Heart right ventricle (tissue), 16 donors: ENCODE measurements around the gene CYP11A1. TPM values are rescaled to one million over a fixed set of nuclear protein-coding genes. Genes with fewer than 3 reads are reported as not detected.

Experiments
- ATAC-seq, 8 donors: fragments of 200-7000 bp; cut with Tn5 transposase; one replicate each; pipeline ENCODE4 v1.9.1; 2020; ENCODE audit warnings: mild to moderate bottlenecking in 8 of 8, moderate library complexity in 8 of 8, moderate number of reproducible peaks in 1 of 8
- DNase-seq, 2 donors: peaks; one replicate each; pipeline ENCODE4 v3.0.0-alpha.2; 2020
- H3K27ac ChIP-seq, 10 donors: fragments of 200-600 bp; sonication (generic) in 2 of 10; one replicate each; pipeline versions ENCODE4 v1.5.0 to v1.8.0; 2020 to 2022; ENCODE audit warnings: mild to moderate bottlenecking in 3 of 10
- H3K27me3 ChIP-seq, 7 donors: fragments of 200-600 bp; one replicate each; pipeline ENCODE4 v1.8.0; 2021 to 2022; ENCODE audit warnings: mild to moderate bottlenecking in 2 of 7
- H3K36me3 ChIP-seq, 9 donors: fragments of 200-600 bp; sonication (generic) in 1 of 9; one replicate each; pipeline versions ENCODE4 v1.5.0 to v1.8.0; 2020 to 2022; ENCODE audit warnings: mild to moderate bottlenecking in 2 of 9
- H3K4me1 ChIP-seq, 9 donors: fragments of 200-600 bp; sonication (generic) in 1 of 9; one replicate each; pipeline versions ENCODE4 v1.5.0 to v1.8.0; 2020 to 2022; ENCODE audit warnings: mild to moderate bottlenecking in 4 of 9
- H3K4me3 ChIP-seq, 10 donors: fragments of 200-600 bp; sonication (generic) in 2 of 10; one replicate each; pipeline versions ENCODE4 v1.5.0 to v1.8.0; 2020 to 2022; ENCODE audit warnings: mild to moderate bottlenecking in 7 of 10, moderate library complexity in 2 of 10
- H3K9me3 ChIP-seq, 11 donors: fragments of 200-600 bp in 10 of 11; sonication (generic) in 2 of 11; one replicate each; pipeline versions ENCODE4 v1.5.0 to v1.8.0; 2013 to 2022; ENCODE audit warnings: mild to moderate bottlenecking in 2 of 11, control low read depth in 1 of 11, moderate library complexity in 1 of 11
- WGBS, 2 donors: extraction: QIAGEN DNeasy Blood & Tissue Kit; methylation state at CpG; one replicate each; pipeline ENCODE4 v1.1.7; 2013; ENCODE audit warnings: inconsistent platforms in 1 of 2; 5-methylcytosine and 5-hydroxymethylcytosine counted together
- intact Hi-C, 10 donors: fragments of 100-400 bp; cut with DNase I; formaldehyde crosslinking; loops; one replicate each; pipeline versions ENCODE4 v1.11.1 to v1.14.2; 2022
- polyA plus RNA-seq, 2 donors: library from polyadenylated mRNA; stranded (reverse); fragments of 200-250 nt; gene quantifications; one replicate each; pipeline ENCODE4 v1.2.3, GENCODE V29; 2013
- total RNA-seq, 10 donors: library from RNA; stranded (reverse); fragmentation: NEBNext Ultra II Directional in 3 of 10; extraction: Animal tissue kit (Norgen Biotek cat#: 25700) in 3 of 10; gene quantifications; one replicate each; pipeline versions ENCODE4 v1.2.1 to v1.2.4, GENCODE V29; 2021 to 2023
- TF ChIP-seq, protein P1 (sequence below), 9 donors: fragments of 200-600 bp; sonication (generic) in 2 of 9; IDR thresholded peaks; one replicate each; pipeline versions ENCODE4 v1.5.0 to v1.8.0; 2021 to 2022; ENCODE audit warnings: antibody characterized with exemption in 9 of 9, mild to moderate bottlenecking in 5 of 9, moderate library complexity in 1 of 9
- donor health status: Arrhythmogenic right ventricular cardiomyopathy.
- donor health status: ischemic (EF 13 %, LVEDD 7.1; RV severe dilation, severe dysfunction).
- donor health status: healthy with polysubstance abuse.
- donor health status: DM: no; HTN: yes; CAD: no.
- donor health status: DM: no; HTN: no; CAD: no.
- donor health status: ischemic (EF 25% LVEDD 6.9; RV normal size, moderate dysfunction).
- donor health status: ischemic (EF 25% LVEDD 5.7; RV mildly dilated, moderate dysfunction).
- donor health status: healthy.
- donor health status: DM: yes; HTN: yes; CAD: no.
- donor health status: Ischemic cardiomyopathy.
- donor health status: ischemic (EF 35%, LVEDD 5.7; RV mildly dilated, moderate dysfunction).
- donor health status: nonischemic (EF 11% LVEDD 7.7; RV severe dilation, severe dysfunction).
- donor health status: DM: yes; HTN: yes; CAD: no.
- donor health status: PGD.
- donor health status: ischemic (EF 29% LVEDD 5.4; RV normal size, mild dysfunction).
- donor health status: nonischemic (EF 23%, LVEDD 6.1; RV moderate dilation, normal function).

Gene CYP11A1
- total and polyA plus RNA-seq, 12 donors, result 0.06 to 3.6 (median 2.1) TPM

DNA sequence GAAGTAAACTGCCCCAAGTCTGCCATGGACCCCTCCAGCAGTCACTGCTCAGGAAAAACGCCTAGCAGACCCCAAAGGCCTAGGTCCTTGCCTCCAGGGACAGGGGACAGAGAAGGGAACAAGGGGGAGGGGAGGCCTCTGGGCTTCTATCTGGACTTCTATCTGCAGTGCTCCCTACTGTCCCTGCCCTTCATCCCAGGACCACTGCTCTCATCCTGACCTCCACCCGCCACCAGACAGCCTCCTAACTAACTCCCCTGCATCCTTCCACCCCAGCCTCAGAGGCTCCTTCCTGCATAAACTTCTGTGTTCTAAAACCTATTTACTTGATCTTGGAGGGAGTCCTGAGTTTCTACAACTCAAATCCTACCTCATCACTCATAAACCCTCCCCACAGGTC is 40.9 kb upstream of the CYP11A1 start:
- no peak overlapping the region for H3K27ac ChIP-seq
- 89 to 92% methylated on average over 2 of the region's 2 CpGs for WGBS, 2 donors
- ATAC-seq (no peak), DNase-seq (no peak)
- peaks cover 0 to 13% (median 0%) of the 10 kb centered on the region in 9 donors for H3K36me3 ChIP-seq
- intact Hi-C loops, result no loop called here
- no peaks in the 10 kb centered on the region for H3K9me3 ChIP-seq
- peaks cover 0 to 12% (median 9%) of the 10 kb centered on the region in 9 donors for H3K4me1 ChIP-seq
- no peak overlapping the region for H3K4me3 ChIP-seq
- TF ChIP-seq, protein P1, sequence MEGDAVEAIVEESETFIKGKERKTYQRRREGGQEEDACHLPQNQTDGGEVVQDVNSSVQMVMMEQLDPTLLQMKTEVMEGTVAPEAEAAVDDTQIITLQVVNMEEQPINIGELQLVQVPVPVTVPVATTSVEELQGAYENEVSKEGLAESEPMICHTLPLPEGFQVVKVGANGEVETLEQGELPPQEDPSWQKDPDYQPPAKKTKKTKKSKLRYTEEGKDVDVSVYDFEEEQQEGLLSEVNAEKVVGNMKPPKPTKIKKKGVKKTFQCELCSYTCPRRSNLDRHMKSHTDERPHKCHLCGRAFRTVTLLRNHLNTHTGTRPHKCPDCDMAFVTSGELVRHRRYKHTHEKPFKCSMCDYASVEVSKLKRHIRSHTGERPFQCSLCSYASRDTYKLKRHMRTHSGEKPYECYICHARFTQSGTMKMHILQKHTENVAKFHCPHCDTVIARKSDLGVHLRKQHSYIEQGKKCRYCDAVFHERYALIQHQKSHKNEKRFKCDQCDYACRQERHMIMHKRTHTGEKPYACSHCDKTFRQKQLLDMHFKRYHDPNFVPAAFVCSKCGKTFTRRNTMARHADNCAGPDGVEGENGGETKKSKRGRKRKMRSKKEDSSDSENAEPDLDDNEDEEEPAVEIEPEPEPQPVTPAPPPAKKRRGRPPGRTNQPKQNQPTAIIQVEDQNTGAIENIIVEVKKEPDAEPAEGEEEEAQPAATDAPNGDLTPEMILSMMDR (IDR thresholded peaks at IDR 0.05), result no peak
- H3K27me3 ChIP-seq, result no peaks in the 10 kb centered on the region

DNA sequence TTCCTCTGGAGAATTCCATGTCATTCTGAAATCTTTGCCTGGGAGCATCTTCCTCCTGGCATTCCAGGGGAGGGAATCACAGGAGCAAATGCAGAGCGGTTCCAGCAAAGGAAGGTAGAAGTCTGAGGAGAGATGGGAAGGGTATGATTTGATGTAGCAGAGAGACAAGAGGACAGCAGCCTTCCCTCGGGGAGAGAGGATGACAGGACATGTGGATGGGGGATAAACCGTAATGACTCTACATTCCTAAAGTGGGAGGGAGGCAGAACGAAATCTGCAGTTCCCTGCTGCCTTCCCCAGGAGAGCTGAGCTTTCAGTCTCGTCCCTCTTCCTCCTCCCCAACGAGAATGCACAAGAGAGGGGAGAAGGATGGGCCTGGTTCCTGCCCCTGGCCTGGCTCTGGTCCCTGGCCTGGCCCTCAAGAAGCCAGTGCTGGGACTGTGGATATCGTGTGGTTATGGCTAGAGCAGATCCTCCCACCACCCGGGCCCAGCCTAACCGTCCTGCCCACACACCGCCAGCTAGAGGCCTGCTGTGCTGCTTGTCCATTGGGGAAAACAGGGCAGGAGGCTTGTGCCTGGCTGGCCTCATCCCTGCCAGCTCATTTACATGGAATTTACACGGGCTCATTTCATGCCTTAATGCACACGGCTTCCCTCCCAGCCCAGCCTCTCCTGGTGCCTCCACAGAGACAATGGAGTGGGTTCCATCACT is 39.7 kb upstream of the CYP11A1 start:
- Histone ChIP-seq H3K27me3 (no peaks in the 10 kb centered on the region), H3K9me3 (no peaks in the 10 kb centered on the region), H3K4me1 (peaks cover 2 to 24% (median 12%) of the 10 kb centered on the region in 9 donors), H3K4me3 (no peak overlapping the region), H3K27ac (no peak overlapping the region), H3K36me3 (peaks cover 0 to 13% (median 0%) of the 10 kb centered on the region in 9 donors)
- 59 to 64% methylated on average over 11 to 12 of the region's 12 CpGs for WGBS, 2 donors
- intact Hi-C loops, result no loop called here
- TF ChIP-seq, protein P1 (IDR thresholded peaks at IDR 0.05), result no peak
- ATAC-seq (no peak), DNase-seq (no peak)

DNA sequence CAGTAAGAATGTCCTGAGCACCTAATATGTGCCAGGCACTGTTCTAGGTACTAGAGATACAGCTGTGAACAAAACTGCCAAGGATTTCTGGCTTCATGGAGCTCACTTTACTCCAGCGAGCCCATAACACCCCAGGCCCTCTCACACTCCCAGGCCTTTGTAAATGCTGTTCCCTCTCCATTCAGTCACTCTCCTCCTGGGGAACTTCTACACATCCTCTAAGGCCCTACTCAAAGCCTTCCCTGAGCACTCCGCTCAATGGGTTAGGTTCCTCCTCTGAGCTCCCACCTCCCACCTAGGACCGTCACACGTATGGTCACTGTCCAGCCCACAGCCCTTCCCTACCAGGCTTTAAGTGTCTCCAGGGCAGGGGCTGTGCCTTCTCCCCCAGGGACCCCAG is 39.1 kb upstream of the CYP11A1 start:
- Histone ChIP-seq H3K27me3 (peaks cover 0 to 2% (median 0%) of the 10 kb centered on the region in 7 donors), H3K4me3 (no peak overlapping the region), H3K27ac (no peak overlapping the region), H3K9me3 (no peaks in the 10 kb centered on the region), H3K36me3 (peaks cover 0 to 13% (median 0%) of the 10 kb centered on the region in 9 donors), H3K4me1 (peaks cover 2 to 30% (median 12%) of the 10 kb centered on the region in 9 donors)
- DNase-seq (no peak), ATAC-seq (no peak)
- intact Hi-C loops, result no loop called here
- WGBS, 2 donors, result 93 to 95% methylated on average over 4 of the region's 4 CpGs
- TF ChIP-seq, protein P1 (IDR thresholded peaks at IDR 0.05), result no peak

DNA sequence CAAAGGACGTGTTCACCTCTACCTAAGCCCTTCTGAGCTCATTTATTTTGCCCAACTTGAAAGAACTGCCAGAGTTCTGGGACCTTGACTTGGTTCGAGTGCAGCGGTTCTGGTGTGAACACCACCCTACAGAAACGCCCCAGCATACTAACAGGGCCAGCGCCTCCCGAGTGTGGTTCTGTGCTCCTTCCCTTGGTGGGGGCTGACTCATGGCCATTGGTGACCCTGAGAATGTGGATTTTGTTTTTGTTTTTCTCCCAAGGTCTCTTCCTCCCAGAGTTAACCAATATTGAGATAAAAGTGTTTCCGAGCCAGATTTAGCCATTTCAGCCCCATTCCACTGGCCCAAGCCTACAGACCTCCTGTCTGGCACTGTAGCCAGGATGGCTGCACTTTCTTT is 38.4 kb upstream of the CYP11A1 start:
- 90 to 92% methylated on average over 7 of the region's 7 CpGs for WGBS, 2 donors
- TF ChIP-seq, protein P1 (IDR thresholded peaks at IDR 0.05), result no peak
- Histone ChIP-seq H3K27me3 (peaks cover 0 to 8% (median 0%) of the 10 kb centered on the region in 7 donors), H3K36me3 (peaks cover 0 to 7% (median 0%) of the 10 kb centered on the region in 9 donors), H3K9me3 (no peaks in the 10 kb centered on the region), H3K4me1 (peaks cover 2 to 37% (median 12%) of the 10 kb centered on the region in 9 donors), H3K4me3 (no peak overlapping the region), H3K27ac (no peak overlapping the region)
- intact Hi-C loops, result no loop called here
- DNase-seq, result no peak
- ATAC-seq, result no peak
